Measurements from ENCODE around the gene CLCN4.

Gene CLCN4

GRCh38 chrX:10237241-10237640 lies 80.5 kb downstream of the CLCN4 start:
- Mint-ChIP-seq H3K36me3 (ENCODE audit: low read depth) (no peaks in the 10 kb centered on the region), H3K4me3 (no peak overlapping the region), H3K27me3 (ENCODE audit: low read depth) (no peaks in the 10 kb centered on the region), H3K27ac (no peak overlapping the region), H3K9me3 (no peaks in the 10 kb centered on the region), H3K4me1 (ENCODE audit: low read depth) (no peaks in the 10 kb centered on the region)
- DNase-seq (ENCODE audit: low spot score) = no peak

GRCh38 chrX:10239611-10240064 lies 82.9 kb downstream of the CLCN4 start:
- DNase-seq (ENCODE audit: low spot score) = no peak
- H3K4me3 Mint-ChIP-seq = no peak overlapping the region
- no peaks in the 10 kb centered on the region for H3K4me1 Mint-ChIP-seq (ENCODE audit: low read depth)
- H3K27ac Mint-ChIP-seq = no peak overlapping the region
- H3K36me3 Mint-ChIP-seq (ENCODE audit: low read depth) = no peaks in the 10 kb centered on the region
- H3K27me3 Mint-ChIP-seq (ENCODE audit: low read depth) = no peaks in the 10 kb centered on the region
- H3K9me3 Mint-ChIP-seq = no peaks in the 10 kb centered on the region

GRCh38 chrX:10240918-10241317 lies 84.1 kb downstream of the CLCN4 start:
- Mint-ChIP-seq H3K9me3 (no peaks in the 10 kb centered on the region), H3K4me3 (no peak overlapping the region), H3K27ac (no peak overlapping the region), H3K4me1 (ENCODE audit: low read depth) (no peaks in the 10 kb centered on the region), H3K27me3 (ENCODE audit: low read depth) (no peaks in the 10 kb centered on the region), H3K36me3 (ENCODE audit: low read depth) (no peaks in the 10 kb centered on the region)
- no peak for DNase-seq (ENCODE audit: low spot score)

GRCh38 chrX:10242026-10242425 lies 85.3 kb downstream of the CLCN4 start:
- DNase-seq (ENCODE audit: low spot score) = no peak
- no peaks in the 10 kb centered on the region for H3K36me3 Mint-ChIP-seq (ENCODE audit: low read depth)
- no peak overlapping the region for H3K4me3 Mint-ChIP-seq
- H3K27me3 Mint-ChIP-seq (ENCODE audit: low read depth) = no peaks in the 10 kb centered on the region
- H3K9me3 Mint-ChIP-seq = no peaks in the 10 kb centered on the region
- no peaks in the 10 kb centered on the region for H3K4me1 Mint-ChIP-seq (ENCODE audit: low read depth)
- no peak overlapping the region for H3K27ac Mint-ChIP-seq

- Mint-ChIP-seq H3K27ac (no peak overlapping the region), H3K4me1 (ENCODE audit: low read depth) (no peaks in the 10 kb centered on the region)
- DNase-seq (ENCODE audit: low spot score) = no peak
These were observed 86.3 kb downstream of the CLCN4 start for GRCh38 chrX:10243106-10243505.

GRCh38 chrX:10244915-10245622 lies 88.3 kb downstream of the CLCN4 start:
- H3K4me1 Mint-ChIP-seq (ENCODE audit: low read depth) = no peaks in the 10 kb centered on the region

More at GRCh38 chrX:10243106-10243505, 86.3 kb downstream of the CLCN4 start:
- Mint-ChIP-seq H3K27me3 (ENCODE audit: low read depth) (no peaks in the 10 kb centered on the region), H3K9me3 (no peaks in the 10 kb centered on the region), H3K36me3 (ENCODE audit: low read depth) (no peaks in the 10 kb centered on the region), H3K4me3 (no peak overlapping the region)

GRCh38 chrX:10245886-10246285 lies 89.1 kb downstream of the CLCN4 start:
- no peak for DNase-seq (ENCODE audit: low spot score)
- Mint-ChIP-seq H3K9me3 (peaks cover 3% of the 10 kb centered on the region), H3K27me3 (ENCODE audit: low read depth) (no peaks in the 10 kb centered on the region)

More at GRCh38 chrX:10244915-10245622, 88.3 kb downstream of the CLCN4 start:
- H3K4me3 Mint-ChIP-seq = no peak overlapping the region
- H3K36me3 Mint-ChIP-seq (ENCODE audit: low read depth) = no peaks in the 10 kb centered on the region
- H3K27ac Mint-ChIP-seq = no peak overlapping the region
- H3K27me3 Mint-ChIP-seq (ENCODE audit: low read depth) = no peaks in the 10 kb centered on the region
- peaks cover 3% of the 10 kb centered on the region for H3K9me3 Mint-ChIP-seq
- no peak for DNase-seq (ENCODE audit: low spot score)

GRCh38 chrX:10246297-10246696 lies 89.5 kb downstream of the CLCN4 start:
- H3K4me1 Mint-ChIP-seq (ENCODE audit: low read depth) = no peaks in the 10 kb centered on the region
- no peak overlapping the region for H3K4me3 Mint-ChIP-seq
- H3K9me3 Mint-ChIP-seq = peaks cover 3% of the 10 kb centered on the region
- no peak overlapping the region for H3K27ac Mint-ChIP-seq
- no peaks in the 10 kb centered on the region for H3K36me3 Mint-ChIP-seq (ENCODE audit: low read depth)
- DNase-seq (ENCODE audit: low spot score) = no peak
- no peaks in the 10 kb centered on the region for H3K27me3 Mint-ChIP-seq (ENCODE audit: low read depth)

More at GRCh38 chrX:10245886-10246285, 89.1 kb downstream of the CLCN4 start:
- H3K36me3 Mint-ChIP-seq (ENCODE audit: low read depth) = no peaks in the 10 kb centered on the region
- no peak overlapping the region for H3K27ac Mint-ChIP-seq
- H3K4me3 Mint-ChIP-seq = no peak overlapping the region
- H3K4me1 Mint-ChIP-seq (ENCODE audit: low read depth) = no peaks in the 10 kb centered on the region

- H3K4me3 Mint-ChIP-seq = no peak overlapping the region
- peaks cover 3% of the 10 kb centered on the region for H3K9me3 Mint-ChIP-seq
- no peak overlapping the region for H3K27ac Mint-ChIP-seq
- H3K27me3 Mint-ChIP-seq (ENCODE audit: low read depth) = no peaks in the 10 kb centered on the region
- H3K36me3 Mint-ChIP-seq (ENCODE audit: low read depth) = no peaks in the 10 kb centered on the region
- no peak for DNase-seq (ENCODE audit: low spot score)
- no peaks in the 10 kb centered on the region for H3K4me1 Mint-ChIP-seq (ENCODE audit: low read depth)
These were observed 90.1 kb downstream of the CLCN4 start for GRCh38 chrX:10246846-10247245.

- Mint-ChIP-seq H3K36me3 (ENCODE audit: low read depth) (no peaks in the 10 kb centered on the region), H3K27me3 (ENCODE audit: low read depth) (no peaks in the 10 kb centered on the region), H3K4me3 (no peak overlapping the region), H3K9me3 (no peaks in the 10 kb centered on the region), H3K27ac (no peak overlapping the region), H3K4me1 (ENCODE audit: low read depth) (no peaks in the 10 kb centered on the region)
- DNase-seq (ENCODE audit: low spot score) = no peak
These were observed 98.0 kb downstream of the CLCN4 start for GRCh38 chrX:10254739-10255138.

GRCh38 chrX:10259716-10260115 lies 102.9 kb downstream of the CLCN4 start:
- Mint-ChIP-seq H3K4me1 (ENCODE audit: low read depth) (no peaks in the 10 kb centered on the region), H3K27me3 (ENCODE audit: low read depth) (no peaks in the 10 kb centered on the region), H3K36me3 (ENCODE audit: low read depth) (no peaks in the 10 kb centered on the region), H3K9me3 (no peaks in the 10 kb centered on the region), H3K4me3 (no peak overlapping the region), H3K27ac (no peak overlapping the region)
- no peak for DNase-seq (ENCODE audit: low spot score)

- H3K36me3 Mint-ChIP-seq (ENCODE audit: low read depth) = no peaks in the 10 kb centered on the region
- no peak for DNase-seq (ENCODE audit: low spot score)
- no peaks in the 10 kb centered on the region for H3K4me1 Mint-ChIP-seq (ENCODE audit: low read depth)
- no peaks in the 10 kb centered on the region for H3K9me3 Mint-ChIP-seq
- no peak overlapping the region for H3K27ac Mint-ChIP-seq
- H3K27me3 Mint-ChIP-seq (ENCODE audit: low read depth) = no peaks in the 10 kb centered on the region
- H3K4me3 Mint-ChIP-seq = no peak overlapping the region
These were observed 109.0 kb downstream of the CLCN4 start for GRCh38 chrX:10265775-10266174.

GRCh38 chrX:10278716-10279115 lies 121.9 kb downstream of the CLCN4 start:
- H3K4me1 Mint-ChIP-seq (ENCODE audit: low read depth) = no peaks in the 10 kb centered on the region
- no peak for DNase-seq (ENCODE audit: low spot score)
- H3K36me3 Mint-ChIP-seq (ENCODE audit: low read depth) = no peaks in the 10 kb centered on the region
- H3K4me3 Mint-ChIP-seq = no peak overlapping the region
- no peaks in the 10 kb centered on the region for H3K9me3 Mint-ChIP-seq
- no peak overlapping the region for H3K27ac Mint-ChIP-seq
- H3K27me3 Mint-ChIP-seq (ENCODE audit: low read depth) = no peaks in the 10 kb centered on the region

GRCh38 chrX:10280071-10280470 lies 123.3 kb downstream of the CLCN4 start:
- Mint-ChIP-seq H3K4me3 (no peak overlapping the region), H3K4me1 (ENCODE audit: low read depth) (no peaks in the 10 kb centered on the region), H3K27me3 (ENCODE audit: low read depth) (no peaks in the 10 kb centered on the region)

GRCh38 chrX:10282490-10282889 lies 125.7 kb downstream of the CLCN4 start:
- Mint-ChIP-seq H3K27me3 (ENCODE audit: low read depth) (no peaks in the 10 kb centered on the region), H3K27ac (no peak overlapping the region), H3K9me3 (no peaks in the 10 kb centered on the region), H3K36me3 (ENCODE audit: low read depth) (no peaks in the 10 kb centered on the region), H3K4me3 (no peak overlapping the region), H3K4me1 (ENCODE audit: low read depth) (no peaks in the 10 kb centered on the region)
- no peak for DNase-seq (ENCODE audit: low spot score)

More at GRCh38 chrX:10280071-10280470, 123.3 kb downstream of the CLCN4 start:
- Mint-ChIP-seq H3K9me3 (no peaks in the 10 kb centered on the region), H3K36me3 (ENCODE audit: low read depth) (no peaks in the 10 kb centered on the region), H3K27ac (no peak overlapping the region)
- DNase-seq (ENCODE audit: low spot score) = no peak
